Upper lobe of right lung (tissue), 1 donor: Measurements from ENCODE around the gene PDLIM5. TPM values are rescaled to one million over a fixed set of nuclear protein-coding genes. Genes with fewer than 3 reads are reported as not detected.

Experiments used
- ATAC-seq: fragments of 200-7000 bp; cut with Tn5 transposase; one replicate; pipeline ENCODE4 v1.9.1; 2020; ENCODE audit warnings: mild to moderate bottlenecking, moderate library complexity
- DNase-seq: peaks from one replicate; pipeline ENCODE4 v3.0.0-alpha.2; 2020
- H3K27ac ChIP-seq: fragments of 200-600 bp; one replicate; pipeline ENCODE4 v1.8.0; 2022
- H3K27me3 ChIP-seq: fragments of 200-600 bp; one replicate; pipeline ENCODE4 v1.8.0; 2022; ENCODE audit warnings: mild to moderate bottlenecking
- H3K36me3 ChIP-seq: fragments of 200-600 bp; one replicate; pipeline ENCODE4 v1.8.0; 2022
- H3K4me1 ChIP-seq: fragments of 200-600 bp; one replicate; pipeline ENCODE4 v1.8.0; 2022
- H3K4me3 ChIP-seq: fragments of 200-600 bp; one replicate; pipeline ENCODE4 v1.8.0; 2022; ENCODE audit warnings: mild to moderate bottlenecking
- H3K9me3 ChIP-seq: fragments of 200-600 bp; one replicate; pipeline ENCODE4 v1.8.0; 2022
- CTCF ChIP-seq: fragments of 200-600 bp; IDR thresholded peaks from one replicate; pipeline ENCODE4 v1.8.0; 2022; ENCODE audit warnings: antibody characterized with exemption
- intact Hi-C: fragments of 100-400 bp; cut with DNase I; formaldehyde crosslinking; loops from one replicate; pipeline ENCODE4 v1.11.0; 2022
- total RNA-seq: library from RNA; stranded (reverse); fragmentation: NEBNext Ultra II Directional; extraction: Animal tissue kit (Norgen Biotek cat#: 25700); gene quantifications from one replicate; pipeline ENCODE4 v1.2.1, GENCODE V29; 2021
- donor health status: DM: no; HTN: yes; CAD: no; lungs with severe emphysema.

PDLIM5 gene
- total RNA-seq, 1 donor from 2014 or later, result 82.8 TPM

- peaks cover 24% of the 10 kb centered on the region for H3K4me1 ChIP-seq
- H3K27me3 ChIP-seq, result no peaks in the 10 kb centered on the region
- no peak for DNase-seq
- intact Hi-C loops, result no loop called here
- H3K27ac ChIP-seq, result no peak overlapping the region
- TF ChIP-seq CTCF, result no peak
- no peaks in the 10 kb centered on the region for H3K36me3 ChIP-seq
- no peak overlapping the region for H3K4me3 ChIP-seq
- no peaks in the 10 kb centered on the region for H3K9me3 ChIP-seq
- ATAC-seq, result no peak
Observed at GRCh38 chr4:94566420-94566819, 114.7 kb downstream of the PDLIM5 start.

- H3K4me1 ChIP-seq, result peaks cover 12% of the 10 kb centered on the region
- no peaks in the 10 kb centered on the region for H3K36me3 ChIP-seq
- no peak for TF ChIP-seq CTCF
- no peak for DNase-seq
- no peak overlapping the region for H3K4me3 ChIP-seq
- H3K9me3 ChIP-seq, result no peaks in the 10 kb centered on the region
- no peak overlapping the region for H3K27ac ChIP-seq
- ATAC-seq, result no peak
- H3K27me3 ChIP-seq, result no peaks in the 10 kb centered on the region
- intact Hi-C loops, result no loop called here
Observed at GRCh38 chr4:94567811-94568210, 116.1 kb downstream of the PDLIM5 start.

- Histone ChIP-seq H3K27ac (no peak overlapping the region), H3K4me1 (peaks cover 12% of the 10 kb centered on the region), H3K36me3 (no peaks in the 10 kb centered on the region), H3K9me3 (no peaks in the 10 kb centered on the region), H3K4me3 (no peak overlapping the region), H3K27me3 (no peaks in the 10 kb centered on the region)
- ATAC-seq, result no peak
- no peak for DNase-seq
- intact Hi-C loops, result no loop called here
- no peak for TF ChIP-seq CTCF
Observed at GRCh38 chr4:94570558-94570957, 118.8 kb downstream of the PDLIM5 start.

- DNase-seq (no peak), ATAC-seq (no peak)
- Histone ChIP-seq H3K4me3 (no peak overlapping the region), H3K27me3 (no peaks in the 10 kb centered on the region), H3K36me3 (no peaks in the 10 kb centered on the region), H3K9me3 (no peaks in the 10 kb centered on the region), H3K4me1 (peaks cover 12% of the 10 kb centered on the region), H3K27ac (no peak overlapping the region)
- intact Hi-C loops, result no loop called here
- TF ChIP-seq CTCF, result no peak
Observed at GRCh38 chr4:94571298-94571697, 119.6 kb downstream of the PDLIM5 start.

GRCh38 chr4:94571715-94572114, 120.0 kb downstream of the PDLIM5 start:
- no peak for ATAC-seq
- Histone ChIP-seq H3K27ac (no peak overlapping the region), H3K27me3 (no peaks in the 10 kb centered on the region), H3K36me3 (no peaks in the 10 kb centered on the region), H3K4me3 (no peak overlapping the region), H3K4me1 (peaks cover 12% of the 10 kb centered on the region), H3K9me3 (no peaks in the 10 kb centered on the region)
- DNase-seq, result no peak
- no peak for TF ChIP-seq CTCF
- intact Hi-C loops, result no loop called here

- DNase-seq (no peak), ATAC-seq (no peak)
- intact Hi-C loops, result no loop called here
- Histone ChIP-seq H3K4me1 (peaks cover 4% of the 10 kb centered on the region), H3K36me3 (no peaks in the 10 kb centered on the region), H3K27ac (no peak overlapping the region), H3K4me3 (no peak overlapping the region), H3K27me3 (no peaks in the 10 kb centered on the region), H3K9me3 (no peaks in the 10 kb centered on the region)
- no peak for TF ChIP-seq CTCF
Observed at GRCh38 chr4:94574050-94574449, 122.3 kb downstream of the PDLIM5 start.
